ENCODE measurements around the gene PTGES.
"Not testable (repeated sequence)": the region's sequence is repeated elsewhere in the genome, so short reads cannot be mapped to it uniquely, and the experiment has no call there.

PTGES gene

DNA sequence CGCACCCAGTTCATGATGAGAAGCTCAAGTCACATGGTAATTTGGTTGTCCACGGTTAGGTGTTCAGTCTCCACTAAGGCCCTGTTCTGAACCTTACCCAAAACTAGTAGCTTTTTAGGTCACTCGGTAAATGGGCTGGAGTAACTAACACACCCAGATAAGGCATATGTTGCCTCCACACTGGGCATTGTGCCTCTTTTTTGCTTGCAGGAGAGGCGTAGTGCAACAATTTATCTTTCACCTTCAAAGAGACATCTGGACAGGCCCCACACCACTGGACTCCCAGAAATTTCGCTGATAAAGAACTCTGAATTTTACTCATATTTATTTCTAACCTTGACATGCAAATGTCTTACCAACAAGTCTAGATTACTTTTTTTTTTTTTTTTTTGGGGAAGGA lies 16.8 kb upstream of the PTGES start:
- no peak for DNase-seq

DNA sequence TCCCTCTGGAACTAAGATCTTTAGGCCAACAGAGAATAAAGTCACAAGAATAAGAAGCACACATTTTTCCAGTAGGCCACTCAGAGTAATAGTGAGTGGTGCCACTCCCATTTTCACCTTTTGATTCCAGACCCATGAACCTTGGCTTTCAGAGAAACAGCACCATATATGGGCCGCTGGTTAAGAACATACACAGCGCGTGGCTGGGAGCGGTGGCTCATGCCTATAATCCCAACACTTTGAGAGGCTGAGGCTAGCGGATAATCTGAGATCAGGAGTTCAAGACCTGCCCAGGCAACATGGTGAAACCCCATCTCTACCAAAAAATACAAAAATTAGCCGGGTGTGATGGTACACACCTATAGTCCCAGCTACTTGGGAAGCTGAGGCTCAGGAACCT lies 15.6 kb upstream of the PTGES start:
- no peak for DNase-seq

DNA sequence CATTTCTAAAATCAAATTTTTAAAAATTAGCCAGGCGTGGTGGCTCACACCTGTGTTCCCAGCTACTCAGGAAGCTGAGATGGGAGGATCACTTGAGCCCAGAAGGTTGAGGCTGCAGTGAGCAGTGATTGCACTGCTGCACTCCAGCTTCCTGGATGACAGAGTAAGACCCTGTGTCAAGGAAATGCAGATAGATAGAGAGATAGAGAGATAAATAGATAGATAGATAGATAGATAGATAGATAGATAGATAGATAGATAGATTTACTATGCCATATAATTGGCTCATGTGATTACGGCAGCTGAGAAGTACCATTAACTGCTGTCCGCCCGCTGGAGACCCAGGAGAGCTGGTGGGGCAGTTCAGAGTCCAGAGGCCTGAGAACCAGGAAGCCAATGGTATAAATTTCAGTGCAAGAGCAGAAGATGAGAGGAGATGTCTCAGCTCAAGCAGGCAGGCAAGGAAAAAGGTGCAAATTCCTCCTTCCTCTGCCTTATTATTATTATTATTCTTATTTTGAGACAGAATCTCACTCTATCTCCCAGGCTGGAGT lies 13.0 kb upstream of the PTGES start:
- no peak for DNase-seq

DNA sequence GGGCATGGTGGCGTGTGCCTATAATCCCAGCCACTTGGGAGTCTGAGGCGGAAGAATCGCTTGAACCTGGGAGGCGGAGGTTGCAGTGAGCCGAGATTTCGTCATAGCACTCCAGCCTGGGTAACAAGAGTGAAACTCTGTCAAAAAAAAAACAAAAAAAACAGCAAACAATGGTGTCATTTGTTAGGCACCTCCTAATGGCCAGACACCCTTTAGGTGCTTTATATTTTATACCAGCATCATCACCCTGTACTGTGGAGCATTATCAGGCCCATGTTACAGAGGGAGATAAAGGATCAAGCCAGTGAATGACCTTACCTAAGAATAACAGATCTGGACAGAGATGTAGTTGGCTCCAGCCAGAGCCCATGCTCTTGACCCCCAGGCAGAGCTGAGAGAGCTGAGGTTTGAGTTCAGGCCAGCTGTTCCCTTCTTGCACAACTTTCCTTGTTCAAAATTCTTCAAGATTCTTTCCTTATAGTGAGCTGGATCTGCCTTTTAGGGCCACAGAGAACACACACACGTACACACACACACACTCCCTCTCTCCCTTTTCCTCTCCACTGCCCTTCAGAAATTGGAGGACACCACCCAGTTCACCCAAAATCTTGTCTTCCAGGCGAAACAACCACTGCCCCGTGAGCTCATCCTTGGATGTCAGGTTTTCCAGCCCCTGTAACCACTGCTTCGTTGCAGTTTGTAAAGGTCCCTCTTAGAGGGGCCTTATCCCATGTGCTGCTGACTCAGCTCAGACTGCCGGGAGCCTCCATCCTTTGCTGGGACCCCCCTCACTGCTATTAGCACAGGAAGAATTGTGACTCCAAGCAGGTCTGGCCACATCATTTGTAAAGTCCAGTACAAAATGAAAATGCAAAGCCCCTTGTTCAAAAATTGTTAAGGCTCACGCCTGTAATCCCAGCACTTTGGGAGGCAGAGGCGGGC lies 10.4 kb upstream of the PTGES start:
- DNase-seq: no peak

DNA sequence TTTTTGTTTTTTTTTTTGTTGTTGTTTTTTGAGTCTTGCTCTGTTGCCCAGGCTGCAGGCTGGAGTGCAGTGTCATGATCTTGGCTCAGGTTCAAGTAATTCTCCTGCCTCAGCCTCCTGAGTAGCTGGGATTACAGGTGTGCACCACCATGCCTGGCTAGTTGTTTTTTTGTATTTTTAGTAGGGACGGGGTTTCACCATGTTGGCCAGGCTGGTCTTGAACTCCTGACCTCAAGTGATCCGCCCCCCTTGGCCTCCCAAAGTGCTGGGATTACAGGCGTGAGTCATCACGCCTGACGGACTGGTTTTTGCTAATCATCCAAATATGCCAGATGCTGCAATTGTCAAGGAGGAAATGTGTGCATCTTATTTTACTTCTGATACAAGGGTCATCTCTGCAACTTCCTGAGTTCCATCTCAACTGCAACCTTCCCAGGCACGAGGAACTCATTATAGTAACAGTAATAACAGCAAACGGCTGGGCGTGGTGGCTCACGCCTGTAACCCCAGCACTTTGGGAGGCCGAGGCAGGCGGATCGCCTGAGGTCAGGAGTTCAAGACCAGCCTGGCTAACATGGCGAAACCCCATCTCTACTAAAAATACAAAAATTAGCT lies 9.6 kb upstream of the PTGES start:
- DNase-seq: not testable (repeated sequence)

DNA sequence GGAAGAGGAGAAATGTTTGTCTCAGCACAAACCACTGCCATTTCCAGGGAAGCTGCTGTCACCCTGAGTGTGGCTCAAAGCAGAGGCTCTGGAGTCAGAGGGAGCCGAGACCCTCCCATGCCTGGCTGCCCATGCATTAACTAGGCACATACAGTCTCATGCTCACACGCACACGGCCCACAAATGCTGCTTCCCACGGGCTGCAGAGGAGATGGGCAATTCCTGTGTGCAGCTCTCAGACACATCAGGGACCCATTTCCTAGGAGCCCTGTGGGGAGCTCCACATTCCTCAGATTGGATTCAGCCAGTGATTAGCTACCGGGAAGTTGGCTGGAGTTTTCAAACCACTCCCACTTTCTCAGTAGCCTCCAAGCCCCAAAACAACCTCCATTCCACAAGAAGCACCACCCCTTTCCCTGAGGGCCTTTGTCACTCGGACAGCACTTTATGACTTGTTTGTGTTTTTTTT lies 9.1 kb upstream of the PTGES start:
- DNase-seq: no peak

DNA sequence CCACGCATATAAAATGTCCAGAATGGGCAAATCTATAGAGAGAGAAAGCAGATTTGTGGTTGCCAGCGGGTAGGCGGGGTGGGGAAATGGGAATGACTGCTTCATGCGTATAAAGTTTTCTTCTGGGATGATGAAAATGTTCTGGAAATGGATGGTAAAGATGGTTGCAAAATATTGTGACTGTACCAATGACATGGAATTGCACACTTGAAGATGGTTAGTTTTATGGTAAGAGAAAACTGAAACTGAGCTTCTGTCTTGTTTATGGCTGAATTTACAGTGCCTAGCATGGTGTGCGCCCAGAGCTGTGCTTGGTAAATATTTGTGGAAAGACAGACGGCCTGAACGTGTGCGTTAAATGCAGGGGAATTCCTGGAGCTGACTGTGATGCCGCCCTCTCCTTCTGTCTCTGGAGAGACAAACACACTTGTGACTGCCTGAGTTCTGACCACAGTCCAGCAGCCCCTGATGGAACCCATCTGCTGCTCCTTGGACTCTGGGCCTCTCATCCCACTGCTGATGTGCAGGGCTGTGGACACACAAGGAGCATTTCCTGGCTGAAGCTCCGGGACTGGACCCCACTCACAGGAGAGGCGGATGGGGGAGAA lies 8.6 kb upstream of the PTGES start:
- no peak for DNase-seq

DNA sequence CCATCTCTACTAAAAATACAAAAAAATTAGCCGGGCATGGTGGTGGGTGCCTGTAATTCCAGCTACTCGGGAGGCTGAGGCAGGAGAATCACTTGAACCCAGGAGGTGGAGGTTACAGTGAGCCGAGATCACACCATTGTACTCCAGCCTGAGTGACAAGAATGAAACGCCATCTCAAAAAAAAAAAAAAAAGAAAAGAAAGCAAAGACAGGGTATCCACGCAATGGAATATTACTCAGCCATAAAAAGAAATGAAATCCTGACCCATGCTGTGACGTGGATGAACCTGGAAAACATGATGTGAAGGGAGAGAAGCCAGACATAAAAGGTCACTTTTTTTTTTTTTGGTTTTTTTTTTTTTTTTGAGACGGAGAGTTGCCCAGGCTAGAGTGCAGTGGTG lies 7.9 kb upstream of the PTGES start:
- DNase-seq: not testable (repeated sequence)

DNA sequence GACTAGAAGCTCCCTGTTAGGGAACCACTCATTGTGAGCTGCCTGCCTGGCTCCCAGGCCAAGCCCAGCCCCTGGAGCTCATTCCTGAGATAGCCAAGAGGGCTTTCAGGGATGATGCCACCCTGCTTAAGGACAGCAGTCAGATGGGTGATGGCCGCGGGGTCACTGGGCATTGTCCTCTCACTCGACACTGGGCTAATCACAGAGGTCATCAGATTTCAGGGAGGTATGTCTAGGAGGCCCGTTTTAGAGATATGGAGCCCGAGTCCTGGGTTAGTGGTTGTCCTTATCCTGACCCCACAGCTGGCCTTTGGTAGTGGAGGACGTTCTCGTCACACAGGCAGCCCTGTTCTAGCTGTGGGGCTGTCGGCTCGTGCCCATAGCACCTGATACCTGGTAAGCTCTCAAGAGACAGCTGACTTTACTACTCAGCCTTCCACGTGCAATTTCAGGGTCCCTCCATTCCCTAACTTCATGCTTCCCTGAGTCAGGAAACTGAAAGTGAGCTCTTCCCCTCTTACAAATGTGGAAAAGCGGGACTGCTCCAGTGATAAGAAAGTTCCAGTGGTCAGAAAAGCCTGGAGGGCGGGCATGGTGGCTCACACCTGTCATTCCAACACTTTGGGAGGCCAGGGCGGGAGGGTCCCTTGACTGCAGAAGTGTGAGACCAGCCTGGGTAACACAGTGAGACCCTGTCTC lies 7.1 kb upstream of the PTGES start:
- no peak for DNase-seq

DNA sequence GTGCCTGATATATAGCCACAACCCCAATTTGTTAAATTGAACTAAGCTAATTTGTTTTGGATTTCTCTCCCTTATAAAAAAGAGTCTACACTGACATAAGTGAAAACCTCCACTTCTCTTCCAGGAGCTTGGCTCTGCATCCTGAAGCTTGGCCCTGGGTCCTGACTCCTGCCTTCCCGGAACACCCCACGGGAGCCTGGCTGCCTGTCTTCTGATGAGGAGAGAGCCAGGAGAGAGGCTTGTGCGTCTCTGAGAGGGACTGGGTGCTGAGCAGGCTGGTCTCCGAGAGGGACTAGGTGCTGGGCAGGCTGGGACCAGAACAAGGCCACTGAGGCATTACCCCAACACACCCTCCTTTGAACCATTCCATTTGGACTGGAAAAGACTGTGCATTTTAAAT lies 6.5 kb upstream of the PTGES start:
- DNase-seq: no peak

DNA sequence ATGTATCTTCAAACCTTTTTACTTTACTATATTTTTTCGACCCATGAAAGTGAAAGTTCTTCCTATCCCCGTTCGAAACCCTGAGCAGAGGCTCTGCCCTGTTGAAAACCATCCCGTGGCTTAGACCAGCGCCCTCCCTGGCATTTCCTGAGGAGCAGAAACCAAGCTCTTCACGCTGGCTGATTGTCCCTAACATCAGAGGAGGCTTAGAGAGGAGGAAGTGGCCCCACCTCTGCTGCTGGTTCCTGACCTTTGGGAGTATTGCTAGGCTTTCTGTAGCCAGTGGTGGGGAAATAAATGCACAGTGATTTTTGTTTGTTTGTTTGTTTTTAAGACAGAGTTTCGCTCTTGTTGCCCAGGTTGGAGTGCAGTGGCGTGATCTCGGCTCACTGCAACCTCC lies 4.2 kb upstream of the PTGES start:
- DNase-seq: no peak

DNA sequence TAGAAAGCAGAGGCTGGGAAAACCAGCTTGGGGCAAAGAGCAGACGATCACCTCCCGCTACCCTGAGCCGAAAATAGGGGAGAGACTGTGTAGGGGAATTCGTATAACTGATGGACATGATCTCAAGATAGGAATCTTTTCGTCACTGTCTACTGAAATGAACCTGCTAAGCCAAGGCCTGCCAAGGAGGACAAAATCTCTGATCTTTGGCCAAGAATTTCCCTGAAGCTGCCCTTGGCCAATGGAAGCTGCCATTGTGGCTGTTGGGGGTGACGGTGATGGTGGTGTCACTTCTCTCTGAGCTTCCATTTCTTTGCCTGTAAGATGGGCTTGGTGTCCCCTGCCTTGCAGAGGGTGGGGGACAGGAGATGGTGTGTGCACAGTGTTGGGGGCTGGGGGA lies 3.3 kb upstream of the PTGES start:
- DNase-seq: no peak

DNA sequence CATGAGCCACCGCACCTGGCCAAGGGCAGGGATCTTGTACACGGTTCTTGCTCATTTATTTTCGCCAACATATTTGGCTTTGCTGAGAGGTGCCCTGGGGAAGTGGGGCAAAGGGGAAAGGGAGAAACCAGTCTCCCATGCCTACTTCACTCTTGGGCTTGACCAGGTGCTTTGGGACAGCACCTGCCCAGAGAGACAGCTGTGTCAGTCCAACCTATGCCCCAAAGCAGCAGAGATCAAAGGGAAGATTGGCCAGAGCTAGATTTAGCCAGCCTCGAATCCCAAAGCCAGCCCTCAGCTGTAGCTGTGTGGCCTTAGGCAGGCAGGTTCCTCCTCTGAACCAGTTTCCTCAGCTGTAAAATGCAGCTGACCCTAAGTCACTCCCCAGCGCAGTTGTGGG lies 2.3 kb upstream of the PTGES start:
- DNase-seq: no peak

DNA sequence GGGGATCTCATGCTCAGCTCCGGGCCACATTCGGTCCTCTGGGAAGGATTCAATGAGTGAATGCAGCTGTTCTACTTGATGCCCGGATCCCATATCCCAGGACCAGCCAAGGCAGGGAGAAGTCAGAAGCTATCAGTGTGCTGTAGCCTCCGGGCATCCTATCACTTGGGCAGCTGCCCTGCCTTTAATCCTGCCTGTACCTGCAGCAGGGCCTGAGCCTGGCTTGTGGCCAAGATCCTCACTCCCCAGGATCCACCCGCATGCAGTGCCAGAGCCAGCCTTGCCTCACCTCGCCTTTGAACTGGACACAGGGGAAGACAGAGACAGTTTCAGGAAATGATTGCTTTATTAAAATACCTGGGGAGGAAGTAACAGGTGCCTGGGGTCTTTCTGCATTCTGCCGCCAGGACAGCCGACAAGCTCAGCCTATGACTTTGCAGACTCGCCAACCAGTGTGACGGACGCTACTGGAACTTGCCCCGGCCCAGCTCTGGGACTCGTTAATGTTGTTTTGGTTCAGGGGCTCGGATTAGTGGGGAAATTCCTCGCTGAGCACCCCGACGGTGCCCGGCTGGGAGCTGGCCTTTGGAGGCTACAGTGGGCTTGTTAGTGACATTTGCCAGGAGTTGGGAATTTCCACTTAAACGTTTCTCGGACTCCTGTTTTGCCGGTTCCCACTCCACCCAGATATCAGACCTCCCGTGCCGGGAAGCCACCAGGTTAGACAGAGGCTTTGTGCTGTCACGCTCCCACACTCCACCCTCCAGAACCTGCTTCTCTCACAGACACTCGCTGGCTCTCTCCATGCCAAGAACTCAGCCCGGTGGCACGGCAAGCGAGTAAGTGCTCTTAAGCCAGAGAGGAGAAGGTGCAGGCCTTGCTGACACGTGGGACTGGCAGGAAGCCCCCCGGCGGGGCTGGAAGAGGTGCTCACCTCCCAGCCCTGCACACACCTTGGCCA lies 721 bp downstream of the PTGES start:
- DNase-seq: no peak

DNA sequence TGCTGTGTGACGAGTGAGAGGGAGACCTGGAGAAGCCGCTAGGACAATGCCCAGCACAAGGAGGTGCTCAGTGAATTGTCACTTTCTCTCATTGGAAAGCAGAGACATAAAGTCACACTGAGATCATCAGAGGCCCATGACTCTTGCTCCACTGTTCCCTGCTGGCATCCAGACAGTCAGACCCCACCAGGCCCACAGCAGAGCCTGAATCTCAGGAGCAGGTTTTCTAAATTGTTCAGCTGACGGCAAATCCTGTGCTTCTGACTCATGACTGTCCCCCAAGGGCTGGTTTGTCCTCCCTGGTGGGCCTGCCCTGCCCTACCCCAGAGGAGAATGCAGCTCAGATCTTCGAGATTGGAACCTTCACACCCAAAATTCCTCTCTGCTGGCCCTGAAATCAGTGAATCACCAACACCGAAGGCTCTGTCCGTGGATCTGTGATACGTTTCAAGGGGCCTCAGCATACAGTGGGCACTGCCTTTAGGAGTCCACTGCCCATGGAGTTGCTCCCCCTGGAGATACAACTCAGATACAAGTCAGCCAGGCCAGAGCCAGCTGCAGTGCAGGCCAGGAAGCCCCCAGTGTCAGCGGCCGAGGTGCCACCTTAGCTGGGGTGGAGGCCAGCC lies 2.7 kb downstream of the PTGES start:
- DNase-seq: no peak

DNA sequence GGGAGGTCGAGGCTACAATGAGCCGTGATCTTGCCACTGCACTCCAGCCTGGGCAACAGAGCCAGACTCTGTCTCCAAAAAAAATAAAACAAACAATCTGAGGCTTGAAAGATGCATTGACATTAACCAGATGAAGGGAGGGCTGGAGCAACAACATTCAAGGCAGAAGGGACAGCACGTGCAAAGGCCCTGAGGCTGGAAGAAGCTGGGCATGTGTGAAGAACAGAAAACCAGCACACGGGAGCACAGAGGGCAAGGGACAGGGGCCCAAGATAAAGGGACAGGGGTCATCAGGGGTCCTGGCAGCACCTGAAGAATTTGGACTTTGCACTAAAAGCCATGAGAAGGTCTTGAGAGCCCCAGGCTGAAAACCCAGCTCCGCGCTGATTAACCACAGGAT lies 3.3 kb downstream of the PTGES start:
- DNase-seq: no peak

DNA sequence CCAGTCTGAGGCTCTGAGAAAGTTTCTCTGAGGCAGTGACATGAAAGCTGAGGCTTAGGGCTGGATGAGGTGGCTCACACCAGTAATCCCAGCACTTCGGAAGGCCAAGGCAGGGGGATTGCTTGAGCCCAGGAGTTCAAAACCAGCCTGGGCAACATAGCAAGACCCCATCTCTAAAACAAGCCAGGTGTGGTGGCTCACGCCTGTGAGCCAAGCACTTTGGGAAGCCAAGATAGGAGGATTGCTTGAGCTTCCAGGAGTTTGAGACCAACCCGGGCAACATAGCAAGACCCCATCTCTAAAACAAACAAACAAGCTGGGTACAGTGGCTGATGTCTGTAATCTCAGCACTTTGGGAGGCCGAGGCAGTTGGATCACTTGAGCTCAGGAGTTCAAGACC lies 3.8 kb downstream of the PTGES start:
- DNase-seq: not testable (repeated sequence)

DNA sequence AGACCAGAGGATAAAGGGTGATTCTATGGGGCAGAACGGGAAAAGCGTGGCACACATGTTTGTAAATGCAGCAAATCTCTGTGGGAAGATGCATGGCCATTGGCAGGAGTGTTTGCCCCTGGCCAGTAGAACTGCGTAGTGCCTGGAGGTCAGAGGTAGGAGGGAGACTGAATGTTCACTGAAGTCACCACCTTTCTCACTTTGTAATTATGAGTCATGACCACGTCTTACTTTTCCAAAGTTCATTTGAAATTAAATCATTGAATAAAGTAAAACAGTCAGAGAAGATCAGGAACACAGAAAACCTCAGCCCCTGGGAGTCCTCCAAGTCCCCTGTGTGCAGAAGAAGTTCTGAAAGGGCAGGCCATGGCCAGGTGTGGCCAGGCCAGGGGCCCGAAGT lies 4.6 kb downstream of the PTGES start:
- no peak for DNase-seq

DNA sequence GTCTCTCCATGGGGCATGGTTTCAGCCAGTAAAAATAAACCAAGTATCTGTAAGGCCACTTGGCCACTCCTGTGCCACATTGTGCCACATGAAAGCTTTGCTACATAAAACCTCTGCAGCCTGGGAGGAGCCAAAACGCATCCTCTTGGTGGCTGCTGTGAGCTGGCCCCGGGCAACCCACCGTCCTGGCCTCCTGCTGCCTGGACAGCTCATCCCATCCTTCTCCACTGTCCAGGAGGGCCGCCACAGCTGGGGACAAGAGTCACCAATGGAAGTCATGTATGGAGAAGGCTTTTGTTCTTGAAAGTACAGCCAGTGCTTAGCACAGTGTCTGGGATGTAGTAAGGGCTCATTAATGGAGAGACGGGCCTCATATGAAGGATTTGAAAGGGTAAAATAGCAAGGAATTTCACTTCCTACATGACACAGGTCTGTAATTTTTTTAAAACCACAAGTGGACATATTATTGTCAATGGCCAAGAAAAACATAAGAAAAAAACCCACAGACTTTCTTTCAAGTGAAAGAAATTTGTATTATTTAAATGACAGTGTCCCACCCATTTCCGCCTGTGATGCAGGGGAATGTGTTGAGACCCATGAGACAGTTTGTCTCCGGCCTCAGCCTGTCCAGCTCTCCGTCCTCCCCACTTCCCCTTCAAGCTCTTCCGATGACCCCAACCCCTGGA lies 6.6 kb downstream of the PTGES start:
- no peak for DNase-seq

DNA sequence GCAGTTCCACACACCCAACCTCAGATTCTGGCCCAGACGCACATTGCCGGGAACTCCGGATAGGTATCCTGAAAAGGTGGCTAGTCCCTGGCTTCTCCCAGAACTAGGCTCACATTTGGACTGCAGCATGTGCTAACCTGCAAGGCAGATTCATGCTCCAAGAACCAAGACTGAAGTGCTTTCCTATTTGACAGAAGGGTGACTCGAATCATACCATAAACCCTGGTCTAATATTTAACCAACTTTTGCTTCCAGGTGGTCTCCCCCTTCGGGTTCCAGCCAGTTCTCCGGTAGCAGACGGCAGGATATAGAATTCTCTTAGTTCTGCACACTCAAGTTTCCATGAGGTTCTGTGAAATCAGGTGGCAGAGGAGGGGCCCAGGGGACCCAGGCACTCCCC lies 7.6 kb downstream of the PTGES start:
- no peak for DNase-seq

All from stimulated activated CD4-positive, alpha-beta T cell treated with anti-CD3 and anti-CD28 coated beads, Interleukin-12 subunit alpha, Interleukin-12 subunit beta, amount 100 ng/mL, for 4 hours (primary cell).